B cell (primary cell): ENCODE data around the gene SNAPC4. TPM values are rescaled to one million over a fixed set of nuclear protein-coding genes. Genes with fewer than 3 reads are reported as not detected.

ENCODE experiments used
- ATAC-seq: fragments of 200-7000 bp; cut with Tn5 transposase; one replicate; pipeline ENCODE4 v1.10.0; 2021; ENCODE audit warnings: low read depth, mild to moderate bottlenecking, moderate number of reproducible peaks, moderate library complexity
- CTCF ChIA-PET: fragments of 350-600 bp; sonication (Branson Sonifier 250); formaldehyde crosslinking; loops from one replicate; lab custom pipeline; 2021; ENCODE audit warnings: antibody characterized with exemption, inconsistent platforms; lab: Charles Lee
- POLR2A ChIA-PET: fragments of 350-600 bp; sonication (Branson Sonifier 250); formaldehyde crosslinking; loops from one replicate; lab custom pipeline; 2021; ENCODE audit warnings: antibody characterized with exemption; lab: Charles Lee
- DNase-seq: peaks from one replicate; pipeline ENCODE4 v3.0.0; 2013
- H2AFZ ChIP-seq: 2 replicates; pipeline ENCODE4 v1.6.1; 2012; ENCODE audit warnings: mild to moderate bottlenecking, low read depth, low read length; ENCODE audit not compliant: insufficient read depth, poor library complexity, severe bottlenecking
- H3K27ac ChIP-seq, 2 donors: 1 replicate in 1 of 2; 2 replicates in 1 of 2; pipeline ENCODE4 v1.5.1; 2012 to 2013; ENCODE audit warnings: low read length in 2 of 2, mild to moderate bottlenecking in 2 of 2, moderate library complexity in 1 of 2
- H3K27me3 ChIP-seq, 4 experiments: fragments of 200-600 bp in 1 of 4; sonication (generic) in 1 of 4; replicated peaks in 1 of 4; 1 replicate in 2 of 4; 2 replicates in 2 of 4; pipeline versions ENCODE4 v1.6.1 to v1.7.0; 2013 to 2016; ENCODE audit warnings: low read length in 3 of 4, mild to moderate bottlenecking in 2 of 4, mixed read lengths in 1 of 4, moderate library complexity in 1 of 4; ENCODE audit not compliant: insufficient read depth in 4 of 4, control insufficient read depth in 3 of 4; ENCODE audit errors: control extremely low read depth in 1 of 4
- H3K36me3 ChIP-seq, 2 experiments: replicated peaks in 1 of 2; 1 replicate in 1 of 2; 2 replicates in 1 of 2; pipeline versions ENCODE4 v1.6.1 to v1.7.1; 2013; ENCODE audit warnings: low read length in 1 of 2; ENCODE audit not compliant: insufficient read depth in 2 of 2, control insufficient read depth in 1 of 2; ENCODE audit errors: control extremely low read depth in 1 of 2, extremely low read depth in 1 of 2
- H3K4me1 ChIP-seq, 2 donors: fragments of 200-600 bp in 1 of 2; sonication (generic) in 1 of 2; 1 replicate in 1 of 2; 2 replicates in 1 of 2; pipeline versions ENCODE4 v1.5.1 to v1.6.1; 2013 to 2017; ENCODE audit warnings: low read length in 2 of 2; ENCODE audit not compliant: control insufficient read depth in 2 of 2, insufficient read depth in 2 of 2
- H3K4me2 ChIP-seq: replicated peaks from 2 replicates; pipeline ENCODE3; 2012; ENCODE audit warnings: mild to moderate bottlenecking, low read depth, low read length; ENCODE audit not compliant: poor library complexity, severe bottlenecking
- H3K4me3 ChIP-seq, 5 experiments: fragments of 200-600 bp in 1 of 5; sonication (generic) in 1 of 5; 1 replicate in 3 of 5; 2 replicates in 2 of 5; pipeline versions ENCODE4 v1.5.1 to v1.7.0; 2011 to 2016; ENCODE audit warnings: low read length in 4 of 5, mild to moderate bottlenecking in 4 of 5, low read depth in 2 of 5, control low read depth in 1 of 5, moderate library complexity in 1 of 5; ENCODE audit not compliant: insufficient read depth in 1 of 5; ENCODE audit errors: control extremely low read depth in 1 of 5, extremely low read depth in 1 of 5
- H3K79me2 ChIP-seq: fragments of 200-600 bp; sonication (generic); one replicate; pipeline ENCODE4 v1.6.0; 2016; ENCODE audit warnings: low read length; ENCODE audit not compliant: control insufficient read depth, insufficient read depth
- H3K9ac ChIP-seq: fragments of 200-600 bp; sonication (generic); 2 replicates; pipeline ENCODE4 v1.6.1; 2017; ENCODE audit warnings: mild to moderate bottlenecking, low read length, moderate library complexity
- H3K9me3 ChIP-seq, 3 donors: one replicate each; pipeline versions ENCODE4 v1.6.1 to v1.7.1; 2013; ENCODE audit warnings: low read length in 2 of 3; ENCODE audit not compliant: control insufficient read depth in 2 of 3, insufficient read depth in 1 of 3; ENCODE audit errors: control extremely low read depth in 1 of 3
- H4K20me1 ChIP-seq: 2 replicates; pipeline ENCODE4 v1.6.0; 2012; ENCODE audit warnings: mild to moderate bottlenecking, low read length; ENCODE audit not compliant: insufficient read depth, control insufficient read depth, poor library complexity, severe bottlenecking
- H3K27ac Mint-ChIP-seq: one replicate; pipeline ENCODE4 v1.8.0; 2021; ENCODE audit warnings: mixed read lengths
- H3K27me3 Mint-ChIP-seq: one replicate; pipeline ENCODE4 v1.8.0; 2021; ENCODE audit warnings: mixed read lengths
- H3K4me1 Mint-ChIP-seq: one replicate; pipeline ENCODE4 v1.8.0; 2021; ENCODE audit warnings: mixed read lengths
- H3K4me3 Mint-ChIP-seq: one replicate; pipeline ENCODE4 v1.8.0; 2021; ENCODE audit warnings: mixed read lengths
- H3K9me3 Mint-ChIP-seq: one replicate; pipeline ENCODE4 v1.8.0; 2022; ENCODE audit warnings: mixed read lengths; ENCODE audit not compliant: insufficient read depth
- EZH2 ChIP-seq: IDR thresholded peaks from 2 replicates; pipeline ENCODE4 v1.6.1; 2012; ENCODE audit warnings: borderline replicate concordance, low read depth, mild to moderate bottlenecking, moderate library complexity, low read length; ENCODE audit not compliant: insufficient read depth, poor library complexity, severe bottlenecking
- WGBS: methylation state at CpG from one replicate; pipeline ENCODE4 v1.1.5; 2013; ENCODE audit warnings: missing lambda C conversion rate; ENCODE audit not compliant: insufficient coverage; 5-methylcytosine and 5-hydroxymethylcytosine counted together
- intact Hi-C: fragments of 100-400 bp; cut with micrococcal nuclease; formaldehyde crosslinking; loops from one replicate; pipeline ENCODE4 v1.10.0; 2022
- polyA plus RNA-seq: library from polyadenylated mRNA; depleted of rRNA; stranded (reverse); fragments of >200 nt; gene quantifications from 2 replicates; pipeline ENCODE4 v1.2.3, GENCODE V29; 2012
- total RNA-seq, 2 donors: library from RNA; stranded (reverse); fragments of 120-200 nt in 1 of 2; gene quantifications; 1 replicate in 1 of 2; 2 replicates in 1 of 2; pipeline versions ENCODE4 v1.2.3 to v1.2.4, GENCODE V29; 2013 to 2022
- TF ChIP-seq, protein P1 (sequence below): fragments of 200-600 bp; IDR thresholded peaks from one replicate; pipeline ENCODE4 v1.8.0; 2022; ENCODE audit warnings: antibody characterized with exemption, mild to moderate bottlenecking

SNAPC4 gene
- total and polyA plus RNA-seq, 2 donors (not counting 1 experiment from before 2014, with no cell fraction given), result 13.1 to 15.6 TPM

DNA sequence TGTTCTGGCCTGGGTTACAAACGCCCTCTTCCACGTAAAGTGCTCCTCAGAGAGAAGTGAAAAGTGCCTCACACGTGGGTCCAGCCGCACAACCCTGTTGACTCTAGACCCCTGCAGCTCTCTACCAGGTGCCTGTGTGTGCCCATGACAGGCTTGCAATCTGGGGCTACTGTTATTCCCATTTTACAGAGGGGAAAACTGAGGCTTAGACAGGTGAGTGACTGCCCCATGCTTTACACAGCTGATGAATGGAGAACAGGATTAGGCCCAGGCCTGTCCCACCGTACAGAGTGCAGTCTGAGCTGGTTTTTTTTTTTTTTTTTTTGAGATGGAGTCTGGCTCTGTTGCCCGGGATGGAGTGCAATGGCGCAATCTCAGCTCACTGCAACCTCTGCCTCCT lies 45.8 kb upstream of the SNAPC4 start:
- peaks cover 6 to 68% of the 10 kb centered on the region in 2 experiments for H3K36me3 ChIP-seq
- H3K27ac Mint-ChIP-seq, result no peak overlapping the region
- no peak overlapping the region for H2AFZ ChIP-seq
- no peaks in the 10 kb centered on the region for H3K4me1 ChIP-seq
- H3K27me3 Mint-ChIP-seq, result no peaks in the 10 kb centered on the region
- CTCF ChIA-PET, result no interaction called here
- H3K4me3 Mint-ChIP-seq, result no peak overlapping the region
- H3K9me3 ChIP-seq, result no peaks in the 10 kb centered on the region
- no peak overlapping the region for H3K4me2 ChIP-seq
- DNase-seq (no peak), ATAC-seq (no peak)
- H3K27me3 ChIP-seq, result no peaks in the 10 kb centered on the region
- POLR2A ChIA-PET, result no interaction called here
- intact Hi-C loops, result no loop called here
- no peak overlapping the region for H3K4me3 ChIP-seq
- peaks cover 2% of the 10 kb centered on the region for H3K79me2 ChIP-seq
- H3K9ac ChIP-seq, result no peak overlapping the region
- peaks cover 17% of the 10 kb centered on the region for H4K20me1 ChIP-seq
- TF ChIP-seq EZH2, result no peak
- TF ChIP-seq, protein P1, sequence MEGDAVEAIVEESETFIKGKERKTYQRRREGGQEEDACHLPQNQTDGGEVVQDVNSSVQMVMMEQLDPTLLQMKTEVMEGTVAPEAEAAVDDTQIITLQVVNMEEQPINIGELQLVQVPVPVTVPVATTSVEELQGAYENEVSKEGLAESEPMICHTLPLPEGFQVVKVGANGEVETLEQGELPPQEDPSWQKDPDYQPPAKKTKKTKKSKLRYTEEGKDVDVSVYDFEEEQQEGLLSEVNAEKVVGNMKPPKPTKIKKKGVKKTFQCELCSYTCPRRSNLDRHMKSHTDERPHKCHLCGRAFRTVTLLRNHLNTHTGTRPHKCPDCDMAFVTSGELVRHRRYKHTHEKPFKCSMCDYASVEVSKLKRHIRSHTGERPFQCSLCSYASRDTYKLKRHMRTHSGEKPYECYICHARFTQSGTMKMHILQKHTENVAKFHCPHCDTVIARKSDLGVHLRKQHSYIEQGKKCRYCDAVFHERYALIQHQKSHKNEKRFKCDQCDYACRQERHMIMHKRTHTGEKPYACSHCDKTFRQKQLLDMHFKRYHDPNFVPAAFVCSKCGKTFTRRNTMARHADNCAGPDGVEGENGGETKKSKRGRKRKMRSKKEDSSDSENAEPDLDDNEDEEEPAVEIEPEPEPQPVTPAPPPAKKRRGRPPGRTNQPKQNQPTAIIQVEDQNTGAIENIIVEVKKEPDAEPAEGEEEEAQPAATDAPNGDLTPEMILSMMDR, result no peak
- WGBS, result 92% methylated on average over 6 of the region's 7 CpGs
- peaks cover 2% of the 10 kb centered on the region for H3K4me1 Mint-ChIP-seq
- H3K9me3 Mint-ChIP-seq, result no peaks in the 10 kb centered on the region
- H3K27ac ChIP-seq, result no peak overlapping the region

DNA sequence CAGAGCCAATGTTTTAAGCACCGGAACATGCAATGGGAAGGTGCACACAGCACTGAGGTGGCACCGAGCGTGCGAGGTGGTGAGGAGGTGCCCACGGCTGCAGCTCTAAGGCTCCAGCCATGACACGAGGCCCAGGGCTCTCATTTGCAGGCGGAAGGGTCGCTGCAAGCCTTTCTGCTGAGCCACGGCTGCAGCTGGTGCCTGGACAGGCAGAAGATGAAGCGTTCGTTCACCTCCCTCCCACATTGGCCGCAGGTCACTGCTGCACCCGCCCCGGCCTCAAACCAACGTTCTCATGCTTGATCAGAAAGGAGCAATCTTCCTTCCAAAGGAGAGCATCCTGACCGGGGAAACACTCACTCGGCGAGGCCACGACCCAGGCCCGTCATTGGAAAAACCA lies 44.1 kb upstream of the SNAPC4 start:
- no peak overlapping the region for H3K4me3 Mint-ChIP-seq
- WGBS, result 95% methylated on average over 20 of the region's 20 CpGs
- Histone ChIP-seq H3K9me3 (no peaks in the 10 kb centered on the region), H3K4me1 (peaks cover 4 to 9% of the 10 kb centered on the region in 2 donors), H3K4me2 (no peak overlapping the region), H3K27ac (no peak overlapping the region), H3K79me2 (peaks cover 4% of the 10 kb centered on the region), H2AFZ (no peak overlapping the region), H3K9ac (no peak overlapping the region), H4K20me1 (peaks cover 19% of the 10 kb centered on the region), H3K36me3 (peaks cover 6 to 55% of the 10 kb centered on the region in 2 experiments), H3K27me3 (no peaks in the 10 kb centered on the region), H3K4me3 (no peak overlapping the region)
- ATAC-seq, result no peak
- intact Hi-C loops, result no loop called here
- peaks cover 5% of the 10 kb centered on the region for H3K4me1 Mint-ChIP-seq
- H3K27ac Mint-ChIP-seq, result no peak overlapping the region
- ChIA-PET POLR2A (no interaction called here), CTCF (no interaction called here)
- no peak for DNase-seq
- H3K27me3 Mint-ChIP-seq, result no peaks in the 10 kb centered on the region
- TF ChIP-seq, protein P1, result no peak
- no peak for TF ChIP-seq EZH2
- no peaks in the 10 kb centered on the region for H3K9me3 Mint-ChIP-seq
